Cardiac ventricle fibroblast (primary cell): Measurements from ENCODE around the gene BMAL2. TPM values are rescaled to one million over a fixed set of nuclear protein-coding genes. Genes with fewer than 3 reads are reported as not detected.

ENCODE experiments used
- total RNA-seq: library from RNA; depleted of rRNA; stranded (reverse); fragments of >200 nt; gene quantifications from 2 replicates; pipeline ENCODE4 v1.2.3, GENCODE V29; 2015

The BMAL2 gene, protein sequence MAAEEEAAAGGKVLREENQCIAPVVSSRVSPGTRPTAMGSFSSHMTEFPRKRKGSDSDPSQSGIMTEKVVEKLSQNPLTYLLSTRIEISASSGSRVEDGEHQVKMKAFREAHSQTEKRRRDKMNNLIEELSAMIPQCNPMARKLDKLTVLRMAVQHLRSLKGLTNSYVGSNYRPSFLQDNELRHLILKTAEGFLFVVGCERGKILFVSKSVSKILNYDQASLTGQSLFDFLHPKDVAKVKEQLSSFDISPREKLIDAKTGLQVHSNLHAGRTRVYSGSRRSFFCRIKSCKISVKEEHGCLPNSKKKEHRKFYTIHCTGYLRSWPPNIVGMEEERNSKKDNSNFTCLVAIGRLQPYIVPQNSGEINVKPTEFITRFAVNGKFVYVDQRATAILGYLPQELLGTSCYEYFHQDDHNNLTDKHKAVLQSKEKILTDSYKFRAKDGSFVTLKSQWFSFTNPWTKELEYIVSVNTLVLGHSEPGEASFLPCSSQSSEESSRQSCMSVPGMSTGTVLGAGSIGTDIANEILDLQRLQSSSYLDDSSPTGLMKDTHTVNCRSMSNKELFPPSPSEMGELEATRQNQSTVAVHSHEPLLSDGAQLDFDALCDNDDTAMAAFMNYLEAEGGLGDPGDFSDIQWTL
- 0.83 and 0.94 TPM in 2 replicates for total RNA-seq

DNA sequence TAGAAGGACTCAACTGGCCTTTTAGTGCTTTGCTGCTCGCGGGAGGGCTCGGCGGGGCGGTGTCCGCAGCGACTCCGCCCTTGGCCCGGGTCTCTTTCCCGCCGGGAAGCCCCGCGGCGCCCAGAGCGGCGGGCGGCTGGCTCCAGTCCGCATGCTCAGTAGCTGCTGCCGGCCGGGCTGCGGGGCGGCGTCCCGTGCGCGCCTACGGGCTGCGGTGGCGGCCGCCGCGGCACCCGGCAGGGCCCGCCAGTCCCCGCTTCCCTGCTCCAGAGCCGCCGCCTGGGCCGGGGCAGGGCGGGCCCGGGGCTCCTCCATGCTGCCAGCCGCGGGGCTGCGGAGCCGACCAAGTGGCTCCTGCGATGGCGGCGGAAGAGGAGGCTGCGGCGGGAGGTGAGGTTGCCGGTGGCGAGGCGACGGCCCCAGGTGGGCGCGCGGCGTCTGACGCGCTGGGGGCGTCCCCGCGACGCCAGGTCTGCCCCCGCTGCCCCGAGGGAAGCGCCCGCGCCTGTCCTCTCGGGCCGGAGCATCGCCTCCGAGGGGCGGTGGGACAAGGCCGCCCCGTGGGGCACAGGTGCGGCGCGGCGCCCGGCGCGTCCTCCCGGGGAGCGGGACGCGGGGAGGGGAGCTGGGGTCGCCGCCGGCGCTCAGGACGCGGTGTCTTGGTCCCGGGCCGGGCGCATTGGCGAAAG, at the start of gene BMAL2:
BMAL2 (plus strand) TSS at position 123 of the 689 bp plus-strand sequence; CDS start at position 360, 237 bp downstream.

Other genes with a start within 250 kb of the BMAL2 start
- 7.6 and 12.4 TPM in 2 replicates for gene STK38L, start 88.5 kb upstream of the BMAL2 start, total RNA-seq
- not detected in 2 replicates for gene SMCO2, start 113.9 kb downstream of the BMAL2 start, total RNA-seq
- gene PPFIBP1, start 191.4 kb downstream of the BMAL2 start, total RNA-seq: 65.4 and 72.3 TPM in 2 replicates